Measurements from ENCODE around the gene CABP1. TPM values are rescaled to one million over a fixed set of nuclear protein-coding genes. Genes with fewer than 3 reads are reported as not detected.
"Not testable (repeated sequence)": the region's sequence is repeated elsewhere in the genome, so short reads cannot be mapped to it uniquely, and the experiment has no call there.

Gene CABP1
- total RNA-seq, 1 donor from 2014 or later, result 0.83 TPM

DNA sequence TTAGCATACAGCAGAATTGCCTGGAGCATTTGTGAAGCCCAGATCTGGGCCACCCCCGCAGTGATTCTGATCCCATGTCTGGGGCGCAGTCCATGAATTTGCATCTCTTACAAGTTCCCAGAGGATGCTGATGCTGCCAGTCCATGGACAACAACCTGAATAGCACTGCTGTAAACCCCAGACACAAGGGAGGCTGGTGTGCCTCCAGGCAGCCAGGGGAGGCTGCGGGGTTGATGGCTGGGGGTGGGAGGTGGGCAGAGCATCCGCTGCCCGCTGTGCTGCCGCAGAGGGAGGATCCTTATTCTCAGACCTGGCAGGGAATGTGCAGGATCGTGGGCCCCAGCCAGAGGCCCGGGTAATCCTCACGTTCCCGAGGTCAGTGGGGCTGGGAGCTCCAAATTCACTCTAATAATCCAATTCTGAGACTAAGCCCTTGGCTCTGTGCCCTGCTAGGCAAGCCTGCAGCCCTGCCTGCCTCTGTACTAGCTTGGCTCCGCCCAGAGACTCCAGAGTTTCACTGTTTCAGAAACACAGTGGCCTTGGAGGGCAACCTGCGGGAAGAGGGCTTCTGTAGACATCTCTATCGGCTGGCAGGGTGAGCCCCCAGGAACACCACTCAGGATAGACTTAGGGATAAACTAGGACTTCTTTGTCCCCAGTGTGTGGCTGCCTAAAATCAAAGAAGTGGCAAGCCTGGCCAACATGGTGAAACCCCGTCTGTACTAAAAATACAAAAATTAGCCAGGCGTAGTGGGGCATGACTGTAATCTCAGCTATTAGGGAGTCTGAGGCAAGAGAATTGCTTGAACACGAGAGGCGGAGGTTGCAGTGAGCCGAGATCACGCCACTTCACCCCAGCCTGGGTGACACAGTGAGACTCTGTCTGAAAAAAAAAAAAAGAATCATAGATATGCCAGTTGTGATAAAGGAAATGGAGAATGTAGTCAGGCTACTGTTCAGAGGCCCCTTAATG lies 28.7 kb downstream of the CABP1 start:
- H3K4me3 Mint-ChIP-seq (ENCODE audit: unreplicated experiment), result no peak overlapping the region
- peaks cover 3% of the 10 kb centered on the region for H3K9me3 Mint-ChIP-seq (ENCODE audit: unreplicated experiment)
- H3K4me1 Mint-ChIP-seq (ENCODE audit: low read depth, unreplicated experiment), result no peaks in the 10 kb centered on the region
- no peak for DNase-seq
- no peak overlapping the region for H3K27ac Mint-ChIP-seq (ENCODE audit: unreplicated experiment)
- TF ChIP-seq, protein P1, sequence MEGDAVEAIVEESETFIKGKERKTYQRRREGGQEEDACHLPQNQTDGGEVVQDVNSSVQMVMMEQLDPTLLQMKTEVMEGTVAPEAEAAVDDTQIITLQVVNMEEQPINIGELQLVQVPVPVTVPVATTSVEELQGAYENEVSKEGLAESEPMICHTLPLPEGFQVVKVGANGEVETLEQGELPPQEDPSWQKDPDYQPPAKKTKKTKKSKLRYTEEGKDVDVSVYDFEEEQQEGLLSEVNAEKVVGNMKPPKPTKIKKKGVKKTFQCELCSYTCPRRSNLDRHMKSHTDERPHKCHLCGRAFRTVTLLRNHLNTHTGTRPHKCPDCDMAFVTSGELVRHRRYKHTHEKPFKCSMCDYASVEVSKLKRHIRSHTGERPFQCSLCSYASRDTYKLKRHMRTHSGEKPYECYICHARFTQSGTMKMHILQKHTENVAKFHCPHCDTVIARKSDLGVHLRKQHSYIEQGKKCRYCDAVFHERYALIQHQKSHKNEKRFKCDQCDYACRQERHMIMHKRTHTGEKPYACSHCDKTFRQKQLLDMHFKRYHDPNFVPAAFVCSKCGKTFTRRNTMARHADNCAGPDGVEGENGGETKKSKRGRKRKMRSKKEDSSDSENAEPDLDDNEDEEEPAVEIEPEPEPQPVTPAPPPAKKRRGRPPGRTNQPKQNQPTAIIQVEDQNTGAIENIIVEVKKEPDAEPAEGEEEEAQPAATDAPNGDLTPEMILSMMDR (IDR thresholded peaks at IDR 0.05; ENCODE audit: partially characterized antibody, unreplicated experiment), result no peak
- H3K36me3 Mint-ChIP-seq (ENCODE audit: unreplicated experiment), result no peaks in the 10 kb centered on the region
- H3K27me3 Mint-ChIP-seq (ENCODE audit: unreplicated experiment), result peaks cover 7% of the 10 kb centered on the region

DNA sequence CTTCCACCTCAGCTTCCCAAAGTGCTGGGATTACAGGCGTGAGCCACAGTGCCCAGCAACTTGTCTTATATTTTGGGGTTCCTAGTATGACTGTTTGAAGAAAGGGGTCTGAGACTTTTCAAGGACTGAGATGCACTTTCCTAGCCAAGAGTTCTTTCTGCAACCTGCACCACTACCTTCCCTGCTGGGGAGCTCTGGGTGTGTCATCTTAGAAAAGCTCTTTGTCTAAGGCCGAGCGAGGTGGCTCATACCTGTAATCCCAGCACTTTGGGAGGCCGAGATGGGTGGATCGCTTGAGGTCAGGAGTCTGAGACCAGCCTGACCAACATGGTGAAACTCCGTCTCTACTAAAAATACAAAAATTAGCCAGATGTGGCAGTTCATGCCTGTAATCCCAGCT lies 29.8 kb downstream of the CABP1 start:
- H3K27me3 Mint-ChIP-seq (ENCODE audit: unreplicated experiment); H3K36me3 Mint-ChIP-seq (ENCODE audit: unreplicated experiment); H3K9me3 Mint-ChIP-seq (ENCODE audit: unreplicated experiment); H3K27ac Mint-ChIP-seq (ENCODE audit: unreplicated experiment); DNase-seq; H3K4me3 Mint-ChIP-seq (ENCODE audit: unreplicated experiment); H3K4me1 Mint-ChIP-seq (ENCODE audit: low read depth, unreplicated experiment): not testable (repeated sequence)

- Mint-ChIP-seq H3K27me3 (ENCODE audit: unreplicated experiment) (peaks cover 7% of the 10 kb centered on the region), H3K27ac (ENCODE audit: unreplicated experiment) (no peak overlapping the region)
Observed at GRCh38 chr12:120670667-120671066, 30.2 kb downstream of the CABP1 start.

GRCh38 chr12:120674097-120674636 lies 33.7 kb downstream of the CABP1 start:
- Mint-ChIP-seq H3K4me1 (ENCODE audit: low read depth, unreplicated experiment) (no peaks in the 10 kb centered on the region), H3K36me3 (ENCODE audit: unreplicated experiment) (no peaks in the 10 kb centered on the region), H3K27me3 (ENCODE audit: unreplicated experiment) (peaks cover 1% of the 10 kb centered on the region), H3K27ac (ENCODE audit: unreplicated experiment) (no peak overlapping the region), H3K9me3 (ENCODE audit: unreplicated experiment) (peaks cover 2% of the 10 kb centered on the region), H3K4me3 (ENCODE audit: unreplicated experiment) (no peak overlapping the region)
- DNase-seq, result no peak
- TF ChIP-seq, protein P1 (IDR thresholded peaks at IDR 0.05; ENCODE audit: partially characterized antibody, unreplicated experiment), result no peak

More at GRCh38 chr12:120670667-120671066, 30.2 kb downstream of the CABP1 start:
- Mint-ChIP-seq H3K4me3 (ENCODE audit: unreplicated experiment) (no peak overlapping the region), H3K4me1 (ENCODE audit: low read depth, unreplicated experiment) (no peaks in the 10 kb centered on the region), H3K9me3 (ENCODE audit: unreplicated experiment) (peaks cover 3% of the 10 kb centered on the region), H3K36me3 (ENCODE audit: unreplicated experiment) (no peaks in the 10 kb centered on the region)
- TF ChIP-seq, protein P1 (IDR thresholded peaks at IDR 0.05; ENCODE audit: partially characterized antibody, unreplicated experiment), result no peak
- no peak for DNase-seq

GRCh38 chr12:120677765-120678473 lies 37.5 kb downstream of the CABP1 start:
- TF ChIP-seq, protein P1 (IDR thresholded peaks at IDR 0.05; ENCODE audit: partially characterized antibody, unreplicated experiment), result no peak
- H3K36me3 Mint-ChIP-seq (ENCODE audit: unreplicated experiment), result no peaks in the 10 kb centered on the region
- DNase-seq, result no peak
- no peak overlapping the region for H3K4me3 Mint-ChIP-seq (ENCODE audit: unreplicated experiment)
- H3K9me3 Mint-ChIP-seq (ENCODE audit: unreplicated experiment), result peaks cover 2% of the 10 kb centered on the region
- peaks cover 2% of the 10 kb centered on the region for H3K27me3 Mint-ChIP-seq (ENCODE audit: unreplicated experiment)
- H3K4me1 Mint-ChIP-seq (ENCODE audit: low read depth, unreplicated experiment), result no peaks in the 10 kb centered on the region
- no peak overlapping the region for H3K27ac Mint-ChIP-seq (ENCODE audit: unreplicated experiment)
